Left ventricle myocardium inferior (tissue), 1 donor: ENCODE results near the gene CLEC16A. TPM values are rescaled to one million over a fixed set of nuclear protein-coding genes. Genes with fewer than 3 reads are reported as not detected.

Source experiments
- DNase-seq: peaks from one replicate; pipeline ENCODE4 v3.0.0-alpha.2; 2020
- H3K27ac ChIP-seq: fragments of 200-600 bp; replicated peaks from 2 replicates; pipeline ENCODE4 v1.8.0; 2021
- H3K27me3 ChIP-seq: fragments of 200-600 bp; 2 replicates; pipeline ENCODE4 v1.8.0; 2021; ENCODE audit warnings: low read depth
- H3K36me3 ChIP-seq: fragments of 200-600 bp; 2 replicates; pipeline ENCODE4 v1.8.0; 2021
- H3K4me1 ChIP-seq: fragments of 200-600 bp; 2 replicates; pipeline ENCODE4 v1.8.0; 2021
- H3K4me3 ChIP-seq: fragments of 200-600 bp; 2 replicates; pipeline ENCODE4 v1.8.0; 2021; ENCODE audit warnings: mild to moderate bottlenecking, moderate library complexity
- H3K9me3 ChIP-seq: fragments of 200-600 bp; replicated peaks from 2 replicates; pipeline ENCODE4 v1.8.0; 2021
- CTCF ChIP-seq: fragments of 200-600 bp; IDR thresholded peaks from 2 replicates; pipeline ENCODE4 v1.8.0; 2021; ENCODE audit warnings: antibody characterized with exemption, mild to moderate bottlenecking, borderline replicate concordance
- intact Hi-C: fragments of 100-400 bp; cut with micrococcal nuclease; formaldehyde crosslinking; loops from one replicate; pipeline ENCODE4 v1.11.0; 2022
- total RNA-seq: library from RNA; stranded (reverse); fragmentation: NEBNext Ultra II Directional; extraction: Animal tissue kit (Norgen Biotek cat#: 25700); gene quantifications from one replicate; pipeline ENCODE4 v1.2.1, GENCODE V29; 2021
- donor health status: DM: no; HTN: yes; CAD: no; lungs with severe emphysema.

Gene CLEC16A
- total RNA-seq, 1 donor from 2014 or later: 24.6 TPM

GRCh38 chr16:11088831-11089230 lies 144.5 kb downstream of the CLEC16A start:
- intact Hi-C loops: no loop called here
- no peak overlapping the region for H3K27ac ChIP-seq
- no peak overlapping the region for H3K4me3 ChIP-seq
- H3K9me3 ChIP-seq: no peaks in the 10 kb centered on the region
- no peak for DNase-seq
- H3K36me3 ChIP-seq: peaks cover 26% of the 10 kb centered on the region
- TF ChIP-seq CTCF: no peak
- no peaks in the 10 kb centered on the region for H3K4me1 ChIP-seq
- H3K27me3 ChIP-seq: no peaks in the 10 kb centered on the region

- no peak for TF ChIP-seq CTCF
- H3K36me3 ChIP-seq: peaks cover 26% of the 10 kb centered on the region
- H3K4me1 ChIP-seq: no peaks in the 10 kb centered on the region
- no peaks in the 10 kb centered on the region for H3K9me3 ChIP-seq
- H3K27me3 ChIP-seq: no peaks in the 10 kb centered on the region
- H3K4me3 ChIP-seq: no peak overlapping the region
- intact Hi-C loops: no loop called here
- no peak overlapping the region for H3K27ac ChIP-seq
- DNase-seq: no peak
Measured at GRCh38 chr16:11089504-11090124, 145.2 kb downstream of the CLEC16A start.

- Histone ChIP-seq H3K4me3 (no peak overlapping the region), H3K27me3 (no peaks in the 10 kb centered on the region), H3K4me1 (no peaks in the 10 kb centered on the region), H3K27ac (no peak overlapping the region), H3K36me3 (peaks cover 24% of the 10 kb centered on the region), H3K9me3 (no peaks in the 10 kb centered on the region)
- TF ChIP-seq CTCF: no peak
- no peak for DNase-seq
- intact Hi-C loops: no loop called here
Measured at GRCh38 chr16:11090232-11090631, 145.9 kb downstream of the CLEC16A start.

- Histone ChIP-seq H3K36me3 (peaks cover 22% of the 10 kb centered on the region), H3K9me3 (no peaks in the 10 kb centered on the region), H3K4me1 (no peaks in the 10 kb centered on the region), H3K4me3 (no peak overlapping the region), H3K27ac (no peak overlapping the region), H3K27me3 (no peaks in the 10 kb centered on the region)
- no peak for DNase-seq
- intact Hi-C loops: no loop called here
- no peak for TF ChIP-seq CTCF
Measured at GRCh38 chr16:11091021-11091785, 146.8 kb downstream of the CLEC16A start.

GRCh38 chr16:11092788-11093571 lies 148.6 kb downstream of the CLEC16A start:
- DNase-seq: no peak
- no peak overlapping the region for H3K27ac ChIP-seq
- peaks cover 18% of the 10 kb centered on the region for H3K36me3 ChIP-seq
- no peaks in the 10 kb centered on the region for H3K9me3 ChIP-seq
- H3K4me1 ChIP-seq: no peaks in the 10 kb centered on the region
- H3K4me3 ChIP-seq: no peak overlapping the region
- H3K27me3 ChIP-seq: no peaks in the 10 kb centered on the region
- intact Hi-C loops: no loop called here
- TF ChIP-seq CTCF: no peak
